Naive thymus-derived CD4-positive, alpha-beta T cell (primary cell): Measurements from ENCODE around the gene CYBB. TPM values are rescaled to one million over a fixed set of nuclear protein-coding genes. Genes with fewer than 3 reads are reported as not detected.
A peak's percentile ranks its signal among the peaks of the same experiment; 100 is the strongest.
"Not testable (repeated sequence)": the region's sequence is repeated elsewhere in the genome, so short reads cannot be mapped to it uniquely, and the experiment has no call there.

Source experiments
- ATAC-seq: fragments of 150-1000 bp; cut with Tn5 transposase; 2 replicates; pipeline ENCODE4 v1.10.0; 2021; ENCODE audit warnings: mild to moderate bottlenecking, moderate library complexity
- CTCF ChIA-PET: fragments of 350-600 bp; sonication (Branson Sonifier 250); formaldehyde crosslinking; loops from one replicate; lab custom pipeline; 2021; ENCODE audit warnings: antibody characterized with exemption; lab: Charles Lee
- POLR2A ChIA-PET: fragments of 350-600 bp; sonication (Branson Sonifier 250); formaldehyde crosslinking; loops from one replicate; lab custom pipeline; 2021; ENCODE audit warnings: antibody characterized with exemption, inconsistent platforms; lab: Charles Lee
- DNase-seq, 9 donors: peaks; one replicate each; pipeline versions ENCODE4 v3.0.0 to v3.0.0-alpha.2; 2020 to 2022; ENCODE audit warnings: mixed read lengths in 1 of 9
- H3K27ac ChIP-seq: one replicate; pipeline ENCODE4 v1.7.0; 2013; ENCODE audit warnings: mild to moderate bottlenecking, low read depth, low read length, moderate library complexity
- H3K27me3 ChIP-seq, 2 donors: one replicate each; pipeline ENCODE4 v1.7.0; 2013; ENCODE audit warnings: low read length in 2 of 2, mild to moderate bottlenecking in 2 of 2, moderate library complexity in 2 of 2; ENCODE audit not compliant: control insufficient read depth in 2 of 2, insufficient read depth in 2 of 2
- H3K36me3 ChIP-seq, 3 experiments: 1 replicate in 2 of 3; 2 replicates in 1 of 3; pipeline ENCODE4 v1.7.0; 2013; ENCODE audit warnings: low read length in 3 of 3, mild to moderate bottlenecking in 3 of 3, moderate library complexity in 1 of 3; ENCODE audit not compliant: insufficient read depth in 3 of 3, control insufficient read depth in 2 of 3
- H3K4me1 ChIP-seq, 2 donors: one replicate each; pipeline ENCODE4 v1.7.0; 2013; ENCODE audit warnings: low read length in 2 of 2, mild to moderate bottlenecking in 2 of 2, moderate library complexity in 1 of 2; ENCODE audit not compliant: control insufficient read depth in 2 of 2, insufficient read depth in 2 of 2
- H3K4me3 ChIP-seq: 2 replicates; pipeline ENCODE4 v1.7.0; 2013; ENCODE audit warnings: mild to moderate bottlenecking, low read length
- H3K9me3 ChIP-seq, 3 experiments: 1 replicate in 2 of 3; 2 replicates in 1 of 3; pipeline ENCODE4 v1.7.0; 2013; ENCODE audit warnings: low read length in 3 of 3; ENCODE audit not compliant: control insufficient read depth in 2 of 3
- H3K27ac Mint-ChIP-seq, 9 donors: one replicate each; pipeline ENCODE4 v1.8.0; 2020 to 2022; ENCODE audit warnings: mixed read lengths in 9 of 9, mild to moderate bottlenecking in 8 of 9, moderate library complexity in 5 of 9, inconsistent platforms in 2 of 9
- H3K27me3 Mint-ChIP-seq, 5 donors: one replicate each; pipeline ENCODE4 v1.8.0; 2021 to 2022; ENCODE audit warnings: mixed read lengths in 5 of 5, mild to moderate bottlenecking in 1 of 5
- H3K36me3 Mint-ChIP-seq, 5 donors: one replicate each; pipeline ENCODE4 v1.8.0; 2020 to 2022; ENCODE audit warnings: mixed read lengths in 5 of 5, mild to moderate bottlenecking in 3 of 5, inconsistent platforms in 1 of 5
- H3K4me1 Mint-ChIP-seq, 7 donors: one replicate each; pipeline ENCODE4 v1.8.0; 2020 to 2022; ENCODE audit warnings: mixed read lengths in 7 of 7, mild to moderate bottlenecking in 3 of 7, inconsistent platforms in 1 of 7
- H3K4me3 Mint-ChIP-seq, 10 donors: one replicate each; pipeline ENCODE4 v1.8.0; 2020 to 2022; ENCODE audit warnings: mild to moderate bottlenecking in 10 of 10, mixed read lengths in 10 of 10, moderate library complexity in 6 of 10, inconsistent platforms in 2 of 10
- H3K9me3 Mint-ChIP-seq, 11 donors: one replicate each; pipeline ENCODE4 v1.8.0; 2020 to 2022; ENCODE audit warnings: mixed read lengths in 11 of 11, mild to moderate bottlenecking in 4 of 11, inconsistent platforms in 1 of 11, moderate library complexity in 1 of 11
- intact Hi-C, 2 donors: fragments of 100-400 bp; cut with micrococcal nuclease; formaldehyde crosslinking; loops; one replicate each; pipeline ENCODE4 v1.15.1; 2023
- polyA plus RNA-seq, 2 donors: library from polyadenylated mRNA; unstranded; fragments of 300-500 nt; fragmentation: Illumina TruSeq; gene quantifications; one replicate each; pipeline ENCODE4 v1.2.3, GENCODE V29; 2021
- total RNA-seq, 6 experiments: library from RNA in 5 of 6; stranded (reverse) in 5 of 6; gene quantifications; 1 replicate in 5 of 6; 2 replicates in 1 of 6; pipeline ENCODE4 v1.2.3 and lab custom pipeline; 2021 to 2026

The CYBB gene
- total and polyA plus RNA-seq, 7 experiments from 2014 or later: 0.33 to 223 (median 8.6) TPM; not detected in 1

DNA sequence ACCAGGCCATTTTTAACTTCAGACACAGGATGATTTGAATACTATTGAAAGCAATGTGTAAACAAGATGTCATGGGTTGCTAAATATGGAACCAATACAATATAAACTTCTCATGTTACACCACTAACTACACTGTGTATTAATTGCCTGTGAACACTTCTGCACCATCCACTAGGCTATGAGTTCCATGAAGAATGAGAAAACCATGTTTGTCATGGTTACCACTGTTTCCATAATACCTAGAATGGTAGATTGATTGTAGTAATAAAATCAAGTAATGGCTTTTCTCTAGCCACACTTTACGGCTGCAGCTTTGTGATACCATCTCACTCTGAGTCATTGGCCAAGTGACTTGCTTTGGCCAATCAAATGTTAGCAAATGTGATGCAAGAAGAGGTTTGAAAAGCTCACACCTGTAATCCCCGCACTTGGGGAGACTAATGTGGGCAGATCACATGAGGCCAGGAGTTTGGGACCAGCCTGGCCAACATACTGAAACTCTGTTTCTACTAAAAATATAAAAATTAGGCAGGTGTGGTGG is 19.9 kb upstream of the CYBB start:
- Histone ChIP-seq H3K27me3 (no peaks in the 10 kb centered on the region), H3K27ac (no peak overlapping the region), H3K36me3 (no peaks in the 10 kb centered on the region), H3K4me1 (peaks cover 8 to 16% of the 10 kb centered on the region in 2 donors), H3K9me3 (no peaks in the 10 kb centered on the region), H3K4me3 (no peak overlapping the region)
- DNase-seq (no peak), ATAC-seq (no peak)
- H3K4me3 Mint-ChIP-seq: no peak overlapping the region
- CTCF ChIA-PET: no interaction called here
- H3K27me3 Mint-ChIP-seq: no peaks in the 10 kb centered on the region
- POLR2A ChIA-PET: no interaction called here
- H3K9me3 Mint-ChIP-seq: peaks cover 0 to 8% (median 0%) of the 10 kb centered on the region in 11 donors
- intact Hi-C loops: loop anchor here in 1 of 2 donors (5.0 kb wide), 1 partner anchor 567 kb away; the partner anchor contains the start of gene RPGR
- H3K4me1 Mint-ChIP-seq: peaks cover 11 to 18% (median 14%) of the 10 kb centered on the region in 7 donors
- H3K36me3 Mint-ChIP-seq: peaks cover 0 to 5% (median 0%) of the 10 kb centered on the region in 5 donors
- H3K27ac Mint-ChIP-seq: no peak overlapping the region

DNA sequence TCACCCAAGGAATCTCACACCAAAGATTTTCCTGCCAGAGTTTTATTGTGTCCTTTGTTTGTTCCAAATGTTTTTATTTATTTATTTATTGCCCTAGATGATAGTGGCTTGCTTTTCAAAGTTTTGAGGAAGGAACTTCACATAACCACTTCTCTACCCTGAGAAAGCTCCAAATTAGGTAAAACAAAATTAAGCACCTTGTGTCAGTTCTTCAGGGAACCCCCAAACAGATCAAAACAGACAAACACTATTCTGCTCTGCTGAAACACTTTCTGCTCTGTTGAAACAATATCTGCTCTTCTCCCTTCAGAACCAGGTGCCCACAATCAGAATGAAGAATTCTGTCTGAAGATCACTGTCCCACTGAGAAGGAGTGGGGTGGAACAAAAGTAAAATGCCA is 16.5 kb upstream of the CYBB start:
- no peaks in the 10 kb centered on the region for H3K27me3 Mint-ChIP-seq
- intact Hi-C loops: no loop called here
- peaks cover 5 to 21% (median 14%) of the 10 kb centered on the region in 7 donors for H3K4me1 Mint-ChIP-seq
- Histone ChIP-seq H3K4me3 (no peak overlapping the region), H3K9me3 (no peaks in the 10 kb centered on the region), H3K4me1 (peaks cover 0 to 7% of the 10 kb centered on the region in 2 donors), H3K27me3 (no peaks in the 10 kb centered on the region), H3K27ac (no peak overlapping the region), H3K36me3 (no peaks in the 10 kb centered on the region)
- H3K9me3 Mint-ChIP-seq: peaks cover 0 to 6% (median 0%) of the 10 kb centered on the region in 11 donors
- DNase-seq (no peak), ATAC-seq (no peak)
- POLR2A ChIA-PET: no interaction called here
- peak overlapping the region in 4 of 9 donors; percentile 15 to 72 (median 56) for H3K27ac Mint-ChIP-seq
- H3K36me3 Mint-ChIP-seq: peaks cover 0 to 5% (median 0%) of the 10 kb centered on the region in 5 donors
- peak overlapping the region in 1 of 10 donors; percentile 5 for H3K4me3 Mint-ChIP-seq
- CTCF ChIA-PET: interaction anchor here (1.0 to 1.8 kb wide), 2 partner anchors 18 to 61 kb away, joined by 3 to 6 read pairs; no protein-coding TSS in a partner anchor

DNA sequence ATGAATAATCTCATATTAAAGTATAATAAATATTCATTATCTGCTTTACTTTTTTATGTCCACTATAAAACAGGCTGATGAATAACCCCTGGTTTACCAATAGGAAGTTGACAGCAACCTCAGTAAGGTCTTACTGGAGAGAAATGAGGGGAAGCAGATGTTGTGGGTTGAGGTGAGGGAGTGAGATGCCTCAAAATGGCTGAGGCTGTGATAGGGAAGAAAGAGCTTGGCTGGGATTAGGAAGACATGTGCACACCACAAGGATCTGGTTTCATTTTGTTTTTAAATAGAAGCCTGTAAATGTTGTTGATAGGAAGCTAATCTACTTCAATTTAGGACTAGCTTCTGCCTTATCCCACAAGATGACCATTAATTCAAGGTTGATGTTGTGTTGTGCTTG is 14.4 kb upstream of the CYBB start:
- Histone ChIP-seq H3K27me3 (no peaks in the 10 kb centered on the region), H3K36me3 (no peaks in the 10 kb centered on the region), H3K4me3 (no peak overlapping the region), H3K9me3 (no peaks in the 10 kb centered on the region), H3K27ac (no peak overlapping the region), H3K4me1 (peaks cover 0 to 7% of the 10 kb centered on the region in 2 donors)
- Mint-ChIP-seq H3K27me3 (no peaks in the 10 kb centered on the region), H3K27ac (peak overlapping the region in 1 of 9 donors; percentile 56), H3K9me3 (peaks cover 0 to 2% (median 0%) of the 10 kb centered on the region in 11 donors), H3K4me3 (no peak overlapping the region), H3K4me1 (peaks cover 5 to 21% (median 14%) of the 10 kb centered on the region in 7 donors), H3K36me3 (peaks cover 0 to 5% (median 0%) of the 10 kb centered on the region in 5 donors)
- ChIA-PET CTCF (no interaction called here), POLR2A (no interaction called here)
- ATAC-seq (no peak), DNase-seq (no peak)
- intact Hi-C loops: no loop called here

DNA sequence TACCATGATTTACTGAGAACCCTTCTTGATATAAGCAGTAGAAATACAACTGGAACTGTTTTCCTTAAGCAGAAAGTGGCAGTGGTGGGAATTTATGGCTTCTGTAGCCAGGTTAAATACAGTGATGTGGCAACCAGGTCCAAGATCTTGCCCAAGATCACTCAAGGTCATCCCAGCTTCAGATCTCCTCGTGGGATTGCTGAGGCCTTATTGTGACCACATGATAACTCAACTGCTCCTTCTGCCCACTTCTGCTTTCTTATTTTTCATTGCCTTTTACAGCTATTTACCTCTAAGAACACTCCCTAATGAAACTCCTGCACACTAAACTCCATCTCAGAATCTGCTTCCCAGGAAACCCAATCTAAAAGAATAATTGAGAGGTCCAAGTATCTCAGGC is 12.4 kb upstream of the CYBB start:
- ChIA-PET CTCF (no interaction called here), POLR2A (no interaction called here)
- Histone ChIP-seq H3K36me3 (no peaks in the 10 kb centered on the region), H3K4me1 (peaks cover 0 to 7% of the 10 kb centered on the region in 2 donors), H3K4me3 (no peak overlapping the region), H3K9me3 (no peaks in the 10 kb centered on the region), H3K27ac (no peak overlapping the region), H3K27me3 (no peaks in the 10 kb centered on the region)
- H3K4me1 Mint-ChIP-seq: peaks cover 5 to 21% (median 10%) of the 10 kb centered on the region in 7 donors
- H3K4me3 Mint-ChIP-seq: no peak overlapping the region
- DNase-seq (no peak), ATAC-seq (no peak)
- no peak overlapping the region for H3K27ac Mint-ChIP-seq
- H3K36me3 Mint-ChIP-seq: peaks cover 0 to 6% (median 0%) of the 10 kb centered on the region in 5 donors
- intact Hi-C loops: no loop called here
- H3K9me3 Mint-ChIP-seq: peaks cover 0 to 2% (median 0%) of the 10 kb centered on the region in 11 donors
- no peaks in the 10 kb centered on the region for H3K27me3 Mint-ChIP-seq

DNA sequence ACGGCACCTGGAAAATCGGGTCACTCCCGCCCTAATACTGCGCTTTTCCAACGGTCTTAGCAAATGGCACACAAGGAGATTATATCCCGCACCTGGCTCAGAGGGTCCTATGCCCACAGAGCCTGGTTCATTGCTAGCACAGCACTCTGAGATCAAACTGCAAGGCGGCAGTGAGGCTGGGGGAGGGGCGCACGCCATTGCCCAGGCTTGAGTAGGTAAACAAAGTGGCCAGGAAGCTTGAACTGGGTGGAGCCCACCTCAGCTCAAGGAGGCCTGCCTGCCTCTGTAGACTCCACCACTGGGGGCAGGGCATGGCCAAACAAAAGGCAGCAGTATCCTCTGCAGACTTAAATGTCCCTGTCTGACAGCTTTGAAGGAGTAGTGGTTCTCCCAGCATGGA is 11.0 kb upstream of the CYBB start:
- H3K36me3 Mint-ChIP-seq, CTCF ChIA-PET, intact Hi-C loops, ATAC-seq, H3K4me1 Mint-ChIP-seq, H3K9me3 Mint-ChIP-seq, H3K36me3 ChIP-seq, POLR2A ChIA-PET, H3K4me1 ChIP-seq, H3K4me3 Mint-ChIP-seq, H3K27ac ChIP-seq, H3K9me3 ChIP-seq, DNase-seq, H3K27me3 Mint-ChIP-seq, H3K27ac Mint-ChIP-seq, H3K27me3 ChIP-seq, H3K4me3 ChIP-seq: not testable (repeated sequence)

DNA sequence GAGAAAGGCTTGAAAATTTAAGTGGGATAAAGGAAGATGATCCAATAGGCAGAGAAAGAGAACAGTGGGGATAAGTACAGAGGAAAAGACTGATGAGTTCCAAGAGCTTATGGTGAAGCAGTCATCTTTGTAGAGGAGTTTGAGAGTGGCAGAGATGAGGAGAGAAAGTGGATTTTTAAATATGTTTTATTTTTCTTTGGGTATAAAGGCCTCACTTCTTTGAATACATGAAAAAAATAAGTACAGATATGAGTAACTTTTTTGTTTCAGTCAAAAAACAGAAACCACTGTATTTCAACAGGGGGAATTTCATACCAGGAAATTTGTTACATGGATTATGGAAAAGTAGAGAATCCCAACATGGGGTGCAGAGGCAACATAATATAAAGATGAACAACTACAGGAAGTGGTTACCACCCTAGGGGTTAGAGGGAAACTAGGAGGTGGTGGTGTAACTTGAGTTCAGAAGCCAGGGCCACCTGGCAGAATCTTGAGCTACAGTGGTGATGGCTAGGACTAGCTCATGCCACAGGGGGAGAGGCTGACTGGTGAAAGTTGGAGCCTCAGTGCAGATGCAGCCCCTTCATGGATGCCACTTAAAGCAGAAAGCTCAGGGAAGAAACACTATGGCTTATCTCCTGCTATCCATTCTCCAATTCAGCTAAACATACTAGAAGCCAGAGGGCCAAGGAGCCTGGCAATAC is 3.4 kb upstream of the CYBB start:
- CTCF ChIA-PET: no interaction called here
- Histone ChIP-seq H3K27ac (no peak overlapping the region), H3K9me3 (no peaks in the 10 kb centered on the region), H3K4me3 (no peak overlapping the region), H3K36me3 (no peaks in the 10 kb centered on the region), H3K4me1 (peaks cover 12 to 20% of the 10 kb centered on the region in 2 donors), H3K27me3 (no peaks in the 10 kb centered on the region)
- POLR2A ChIA-PET: interaction anchor here (1.3 kb wide), 1 partner anchor 11 kb away, joined by 7 read pairs; no protein-coding TSS in a partner anchor
- H3K9me3 Mint-ChIP-seq: no peaks in the 10 kb centered on the region
- DNase-seq (no peak), ATAC-seq (peak; percentile 45)
- intact Hi-C loops: loop anchor here (1.0 to 5.0 kb wide), 2 partner anchors 21 to 46 kb away; no protein-coding TSS in a partner anchor
- peaks cover 0 to 4% (median 0%) of the 10 kb centered on the region in 5 donors for H3K36me3 Mint-ChIP-seq
- H3K27ac Mint-ChIP-seq: peak overlapping the region; percentile 30 to 89 (median 70)
- H3K4me3 Mint-ChIP-seq: peak overlapping the region in 9 of 10 donors; percentile 26 to 67 (median 59)
- H3K4me1 Mint-ChIP-seq: peaks cover 7 to 26% (median 24%) of the 10 kb centered on the region in 7 donors
- no peaks in the 10 kb centered on the region for H3K27me3 Mint-ChIP-seq
